Lower lobe of right lung (tissue), 2 donors: Measurements from ENCODE around the gene LRRC58. TPM values are rescaled to one million over a fixed set of nuclear protein-coding genes. Genes with fewer than 3 reads are reported as not detected.
"Not testable (repeated sequence)": the region's sequence is repeated elsewhere in the genome, so short reads cannot be mapped to it uniquely, and the experiment has no call there.

Experiments used
- ATAC-seq, 2 donors: fragments of 200-7000 bp; cut with Tn5 transposase; one replicate each; pipeline ENCODE4 v1.9.1; 2020 to 2022; ENCODE audit warnings: mild to moderate bottlenecking in 2 of 2, moderate library complexity in 2 of 2
- DNase-seq: peaks from one replicate; pipeline ENCODE4 v3.0.0-alpha.2; 2020
- H3K27ac ChIP-seq: fragments of 200-600 bp; one replicate; pipeline ENCODE4 v1.8.0; 2022
- H3K27me3 ChIP-seq: fragments of 200-600 bp; one replicate; pipeline ENCODE4 v1.8.0; 2022; ENCODE audit warnings: low read depth
- H3K36me3 ChIP-seq: fragments of 200-600 bp; one replicate; pipeline ENCODE4 v1.8.0; 2022; ENCODE audit warnings: mild to moderate bottlenecking
- H3K4me1 ChIP-seq: fragments of 200-600 bp; one replicate; pipeline ENCODE4 v1.8.0; 2022
- H3K4me3 ChIP-seq: fragments of 200-600 bp; one replicate; pipeline ENCODE4 v1.8.0; 2022; ENCODE audit warnings: mild to moderate bottlenecking
- H3K9me3 ChIP-seq: fragments of 200-600 bp; one replicate; pipeline ENCODE4 v1.8.0; 2022
- intact Hi-C: fragments of 100-400 bp; cut with DNase I; formaldehyde crosslinking; loops from one replicate; pipeline ENCODE4 v1.11.0; 2022
- total RNA-seq: library from RNA; stranded (reverse); fragmentation: NEBNext Ultra II Directional; extraction: Animal tissue kit (Norgen Biotek cat#: 25700); gene quantifications from one replicate; pipeline ENCODE4 v1.2.1, GENCODE V29; 2021
- TF ChIP-seq, protein P1 (sequence below): fragments of 200-600 bp; IDR thresholded peaks from one replicate; pipeline ENCODE4 v1.8.0; 2022; ENCODE audit warnings: antibody characterized with exemption, mild to moderate bottlenecking
- donor health status: DM: no; HTN: yes; CAD: no; lungs with severe emphysema.

LRRC58 gene
- total RNA-seq, 1 donor from 2014 or later = 19.5 TPM

DNA sequence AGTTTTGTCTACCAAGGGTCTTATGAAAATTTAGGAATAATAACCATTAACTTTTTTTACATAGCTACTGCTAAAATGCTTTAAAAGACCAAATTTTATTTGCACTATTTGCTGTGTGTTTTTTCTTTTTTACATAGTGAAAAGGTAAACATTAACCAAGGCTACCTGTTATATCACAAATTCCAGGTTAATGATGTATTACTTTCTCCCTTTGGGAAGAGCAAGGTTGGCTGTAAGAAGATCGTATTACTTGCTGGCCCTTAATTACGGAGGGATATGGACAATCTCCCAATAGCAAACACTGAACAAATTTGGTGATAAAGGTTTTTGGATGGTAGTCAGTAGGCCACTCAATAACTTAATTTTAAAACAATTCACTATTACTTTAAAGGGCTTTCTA, 22.4 kb downstream of the LRRC58 start:
- Histone ChIP-seq H3K27ac (no peak overlapping the region), H3K4me1 (no peaks in the 10 kb centered on the region), H3K36me3 (peaks cover 61% of the 10 kb centered on the region), H3K9me3 (no peaks in the 10 kb centered on the region), H3K27me3 (no peaks in the 10 kb centered on the region), H3K4me3 (no peak overlapping the region)
- TF ChIP-seq, protein P1, sequence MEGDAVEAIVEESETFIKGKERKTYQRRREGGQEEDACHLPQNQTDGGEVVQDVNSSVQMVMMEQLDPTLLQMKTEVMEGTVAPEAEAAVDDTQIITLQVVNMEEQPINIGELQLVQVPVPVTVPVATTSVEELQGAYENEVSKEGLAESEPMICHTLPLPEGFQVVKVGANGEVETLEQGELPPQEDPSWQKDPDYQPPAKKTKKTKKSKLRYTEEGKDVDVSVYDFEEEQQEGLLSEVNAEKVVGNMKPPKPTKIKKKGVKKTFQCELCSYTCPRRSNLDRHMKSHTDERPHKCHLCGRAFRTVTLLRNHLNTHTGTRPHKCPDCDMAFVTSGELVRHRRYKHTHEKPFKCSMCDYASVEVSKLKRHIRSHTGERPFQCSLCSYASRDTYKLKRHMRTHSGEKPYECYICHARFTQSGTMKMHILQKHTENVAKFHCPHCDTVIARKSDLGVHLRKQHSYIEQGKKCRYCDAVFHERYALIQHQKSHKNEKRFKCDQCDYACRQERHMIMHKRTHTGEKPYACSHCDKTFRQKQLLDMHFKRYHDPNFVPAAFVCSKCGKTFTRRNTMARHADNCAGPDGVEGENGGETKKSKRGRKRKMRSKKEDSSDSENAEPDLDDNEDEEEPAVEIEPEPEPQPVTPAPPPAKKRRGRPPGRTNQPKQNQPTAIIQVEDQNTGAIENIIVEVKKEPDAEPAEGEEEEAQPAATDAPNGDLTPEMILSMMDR = no peak
- intact Hi-C loops = no loop called here
- ATAC-seq (no peak), DNase-seq (no peak)

- H3K27ac ChIP-seq = no peak overlapping the region
- no peak overlapping the region for H3K4me3 ChIP-seq
- no peaks in the 10 kb centered on the region for H3K27me3 ChIP-seq
- ATAC-seq = no peak
- peaks cover 36% of the 10 kb centered on the region for H3K36me3 ChIP-seq
- H3K9me3 ChIP-seq = no peaks in the 10 kb centered on the region
- no peak for DNase-seq
- intact Hi-C loops = no loop called here
- TF ChIP-seq, protein P1 = no peak
- no peaks in the 10 kb centered on the region for H3K4me1 ChIP-seq
Observed at GRCh38 chr3:120324190-120324589, 25.0 kb downstream of the LRRC58 start.

GRCh38 chr3:120323761-120324160, 25.4 kb downstream of the LRRC58 start:
- ATAC-seq, H3K4me3 ChIP-seq, intact Hi-C loops, H3K9me3 ChIP-seq, H3K4me1 ChIP-seq, H3K27me3 ChIP-seq, H3K27ac ChIP-seq, DNase-seq: not testable (repeated sequence)
- peaks cover 32% of the 10 kb centered on the region for H3K36me3 ChIP-seq

GRCh38 chr3:120311863-120312794, 37.0 kb downstream of the LRRC58 start:
- DNase-seq (no peak), ATAC-seq (no peak)
- Histone ChIP-seq H3K27ac (no peak overlapping the region), H3K36me3 (no peaks in the 10 kb centered on the region), H3K27me3 (no peaks in the 10 kb centered on the region), H3K4me3 (no peak overlapping the region), H3K4me1 (no peaks in the 10 kb centered on the region), H3K9me3 (peaks cover 3% of the 10 kb centered on the region)
- TF ChIP-seq, protein P1 = no peak
- intact Hi-C loops = no loop called here

GRCh38 chr3:120306519-120307455, 42.4 kb downstream of the LRRC58 start:
- Histone ChIP-seq H3K4me3 (no peak overlapping the region), H3K36me3 (no peaks in the 10 kb centered on the region), H3K27me3 (no peaks in the 10 kb centered on the region), H3K9me3 (no peaks in the 10 kb centered on the region), H3K4me1 (no peaks in the 10 kb centered on the region), H3K27ac (no peak overlapping the region)
- no peak for DNase-seq
- ATAC-seq = no peak
- TF ChIP-seq, protein P1 = no peak
- intact Hi-C loops = no loop called here
